Measurements from ENCODE around the gene TRPM3.

DNA sequence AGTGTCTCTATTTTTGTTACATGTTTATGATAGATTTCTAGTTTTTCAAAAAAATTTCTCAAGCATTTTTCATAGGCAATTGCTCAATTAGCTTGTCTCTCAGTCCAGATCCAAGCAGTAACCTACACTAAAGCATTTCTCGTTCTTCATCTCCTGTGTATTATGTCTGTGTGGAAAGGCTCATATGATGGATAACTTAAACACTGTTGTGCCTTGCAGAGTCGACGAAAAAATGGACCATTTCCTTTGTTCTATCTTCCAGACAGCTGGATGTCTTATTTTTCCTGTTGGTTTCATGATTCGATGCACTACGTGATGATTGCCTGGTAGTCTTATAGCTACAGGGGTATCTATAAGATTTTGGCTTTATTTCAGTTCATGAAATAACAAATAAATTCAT, 347.8 kb downstream of the TRPM3 start:
- no peak for TF ChIP-seq GTF2F1 (IDR thresholded peaks at IDR 0.05; ENCODE audit: low read depth, low read length)
- TF ChIP-seq KDM1A (IDR thresholded peaks at IDR 0.05): no peak
- TF ChIP-seq, protein P1, sequence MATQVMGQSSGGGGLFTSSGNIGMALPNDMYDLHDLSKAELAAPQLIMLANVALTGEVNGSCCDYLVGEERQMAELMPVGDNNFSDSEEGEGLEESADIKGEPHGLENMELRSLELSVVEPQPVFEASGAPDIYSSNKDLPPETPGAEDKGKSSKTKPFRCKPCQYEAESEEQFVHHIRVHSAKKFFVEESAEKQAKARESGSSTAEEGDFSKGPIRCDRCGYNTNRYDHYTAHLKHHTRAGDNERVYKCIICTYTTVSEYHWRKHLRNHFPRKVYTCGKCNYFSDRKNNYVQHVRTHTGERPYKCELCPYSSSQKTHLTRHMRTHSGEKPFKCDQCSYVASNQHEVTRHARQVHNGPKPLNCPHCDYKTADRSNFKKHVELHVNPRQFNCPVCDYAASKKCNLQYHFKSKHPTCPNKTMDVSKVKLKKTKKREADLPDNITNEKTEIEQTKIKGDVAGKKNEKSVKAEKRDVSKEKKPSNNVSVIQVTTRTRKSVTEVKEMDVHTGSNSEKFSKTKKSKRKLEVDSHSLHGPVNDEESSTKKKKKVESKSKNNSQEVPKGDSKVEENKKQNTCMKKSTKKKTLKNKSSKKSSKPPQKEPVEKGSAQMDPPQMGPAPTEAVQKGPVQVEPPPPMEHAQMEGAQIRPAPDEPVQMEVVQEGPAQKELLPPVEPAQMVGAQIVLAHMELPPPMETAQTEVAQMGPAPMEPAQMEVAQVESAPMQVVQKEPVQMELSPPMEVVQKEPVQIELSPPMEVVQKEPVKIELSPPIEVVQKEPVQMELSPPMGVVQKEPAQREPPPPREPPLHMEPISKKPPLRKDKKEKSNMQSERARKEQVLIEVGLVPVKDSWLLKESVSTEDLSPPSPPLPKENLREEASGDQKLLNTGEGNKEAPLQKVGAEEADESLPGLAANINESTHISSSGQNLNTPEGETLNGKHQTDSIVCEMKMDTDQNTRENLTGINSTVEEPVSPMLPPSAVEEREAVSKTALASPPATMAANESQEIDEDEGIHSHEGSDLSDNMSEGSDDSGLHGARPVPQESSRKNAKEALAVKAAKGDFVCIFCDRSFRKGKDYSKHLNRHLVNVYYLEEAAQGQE (IDR thresholded peaks at IDR 0.05; ENCODE audit: borderline replicate concordance): no peak
- TF ChIP-seq, protein P1 (CRISPR knock-in tag; IDR thresholded peaks at IDR 0.05; ENCODE audit: low read depth): no peak
- TF ChIP-seq, protein P2, sequence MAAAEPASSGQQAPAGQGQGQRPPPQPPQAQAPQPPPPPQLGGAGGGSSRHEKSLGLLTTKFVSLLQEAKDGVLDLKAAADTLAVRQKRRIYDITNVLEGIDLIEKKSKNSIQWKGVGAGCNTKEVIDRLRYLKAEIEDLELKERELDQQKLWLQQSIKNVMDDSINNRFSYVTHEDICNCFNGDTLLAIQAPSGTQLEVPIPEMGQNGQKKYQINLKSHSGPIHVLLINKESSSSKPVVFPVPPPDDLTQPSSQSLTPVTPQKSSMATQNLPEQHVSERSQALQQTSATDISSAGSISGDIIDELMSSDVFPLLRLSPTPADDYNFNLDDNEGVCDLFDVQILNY (CRISPR knock-in tag; IDR thresholded peaks at IDR 0.05): no peak
- no peak for TF ChIP-seq ZNF76 (CRISPR knock-in tag; IDR thresholded peaks at IDR 0.05; ENCODE audit: borderline replicate concordance)
- TF ChIP-seq HDAC2 (IDR thresholded peaks at IDR 0.05): no peak
- no peak for TF ChIP-seq ZNF217 (CRISPR knock-in tag; IDR thresholded peaks at IDR 0.05)
- TF ChIP-seq, protein P3, sequence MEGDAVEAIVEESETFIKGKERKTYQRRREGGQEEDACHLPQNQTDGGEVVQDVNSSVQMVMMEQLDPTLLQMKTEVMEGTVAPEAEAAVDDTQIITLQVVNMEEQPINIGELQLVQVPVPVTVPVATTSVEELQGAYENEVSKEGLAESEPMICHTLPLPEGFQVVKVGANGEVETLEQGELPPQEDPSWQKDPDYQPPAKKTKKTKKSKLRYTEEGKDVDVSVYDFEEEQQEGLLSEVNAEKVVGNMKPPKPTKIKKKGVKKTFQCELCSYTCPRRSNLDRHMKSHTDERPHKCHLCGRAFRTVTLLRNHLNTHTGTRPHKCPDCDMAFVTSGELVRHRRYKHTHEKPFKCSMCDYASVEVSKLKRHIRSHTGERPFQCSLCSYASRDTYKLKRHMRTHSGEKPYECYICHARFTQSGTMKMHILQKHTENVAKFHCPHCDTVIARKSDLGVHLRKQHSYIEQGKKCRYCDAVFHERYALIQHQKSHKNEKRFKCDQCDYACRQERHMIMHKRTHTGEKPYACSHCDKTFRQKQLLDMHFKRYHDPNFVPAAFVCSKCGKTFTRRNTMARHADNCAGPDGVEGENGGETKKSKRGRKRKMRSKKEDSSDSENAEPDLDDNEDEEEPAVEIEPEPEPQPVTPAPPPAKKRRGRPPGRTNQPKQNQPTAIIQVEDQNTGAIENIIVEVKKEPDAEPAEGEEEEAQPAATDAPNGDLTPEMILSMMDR (IDR thresholded peaks at IDR 0.05 in 2 of 3, conservative IDR thresholded peaks at IDR 0.05 in 1 of 3; ENCODE audit: insufficient read depth in 2 of 3, low read depth in 1 of 3, low read length in 3 of 3): no peak
- no peak for TF ChIP-seq MAFK (IDR thresholded peaks at IDR 0.05; ENCODE audit: low read length)
- TF ChIP-seq, protein P4, sequence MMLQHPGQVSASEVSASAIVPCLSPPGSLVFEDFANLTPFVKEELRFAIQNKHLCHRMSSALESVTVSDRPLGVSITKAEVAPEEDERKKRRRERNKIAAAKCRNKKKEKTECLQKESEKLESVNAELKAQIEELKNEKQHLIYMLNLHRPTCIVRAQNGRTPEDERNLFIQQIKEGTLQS (IDR thresholded peaks at IDR 0.05): no peak
- TF ChIP-seq, protein P4 (CRISPR knock-in tag; conservative IDR thresholded peaks at IDR 0.05): no peak

Data from K562 (cell line).